ENCODE data around the gene TXNRD3. TPM values are rescaled to one million over a fixed set of nuclear protein-coding genes. Genes with fewer than 3 reads are reported as not detected.

The TXNRD3 gene
- total RNA-seq (2014; rRNA removed; shearing (Covaris generic)), result 13.2 and 21.5 TPM in 2 replicates

DNA sequence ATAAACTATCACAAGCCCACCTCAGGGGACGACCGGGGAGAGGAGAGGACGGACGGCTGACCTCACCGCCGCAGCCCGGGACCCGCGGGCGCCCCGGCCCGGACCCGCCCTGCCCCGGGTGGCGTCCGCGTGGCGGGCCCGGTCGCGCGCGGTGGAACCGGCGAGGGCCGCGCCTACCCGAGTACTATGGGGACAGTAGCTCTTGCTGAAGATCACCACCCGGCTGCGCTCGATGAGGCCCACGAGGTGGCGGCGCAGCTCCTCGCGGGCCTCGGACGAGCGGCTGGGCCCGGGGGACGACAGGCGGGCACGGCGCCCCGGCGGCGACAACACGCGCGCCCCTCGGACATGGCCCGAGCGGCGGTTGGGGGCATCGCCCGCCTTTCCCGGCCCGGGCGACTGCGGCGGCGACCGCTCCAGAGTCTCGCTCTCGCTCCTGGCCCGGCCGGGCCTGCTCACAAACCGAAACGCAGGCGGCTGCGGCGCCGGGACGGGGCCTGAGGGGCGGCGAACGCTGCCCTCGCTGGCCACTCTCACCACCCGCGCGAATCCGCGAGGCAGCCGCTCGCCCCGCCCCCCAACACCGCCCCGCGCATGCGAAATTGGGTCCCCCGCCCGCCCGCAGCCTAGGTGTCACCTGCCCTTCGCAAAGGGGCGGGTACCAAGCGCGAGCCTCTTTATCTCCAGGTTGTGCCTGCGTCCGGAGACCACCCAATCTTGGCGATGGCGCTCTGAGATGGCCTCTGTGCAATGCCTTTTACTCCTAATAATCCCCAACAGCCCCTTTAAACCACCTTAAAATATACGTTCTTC lies at the start of gene TXNRD3:
TSS of gene TXNRD3 (minus strand) at position 554 of the 813 bp plus-strand sequence.
- peak; percentile 82 for DNase-seq (ENCODE audit: low spot score)

GRCh38 chr3:126703512-126704493 lies 48.9 kb upstream of the TXNRD3 start, which contains the start of gene CHCHD6:
TSS of gene CHCHD6 (plus strand) at chr3:126704240. CDS start at chr3:126704313, 73 bp downstream.
- DNase-seq (ENCODE audit: low spot score), result peak; percentile 93
- in situ Hi-C loops (cut with HindIII; ENCODE audit: low sequenced_read_pairs), result no loop called here

More for the DNA sequence above, at the start of gene TXNRD3:
- in situ Hi-C loops (cut with HindIII; ENCODE audit: low sequenced_read_pairs), result no loop called here

- in situ Hi-C loops (cut with HindIII; ENCODE audit: low sequenced_read_pairs), result no loop called here
- no peak for DNase-seq (ENCODE audit: low spot score)
Observed at GRCh38 chr3:126699011-126699410, 44.1 kb upstream of the TXNRD3 start.

GRCh38 chr3:126696701-126697267 lies 41.9 kb upstream of the TXNRD3 start:
- no peak for DNase-seq (ENCODE audit: low spot score)
- in situ Hi-C loops (cut with HindIII; ENCODE audit: low sequenced_read_pairs), result no loop called here

DNA sequence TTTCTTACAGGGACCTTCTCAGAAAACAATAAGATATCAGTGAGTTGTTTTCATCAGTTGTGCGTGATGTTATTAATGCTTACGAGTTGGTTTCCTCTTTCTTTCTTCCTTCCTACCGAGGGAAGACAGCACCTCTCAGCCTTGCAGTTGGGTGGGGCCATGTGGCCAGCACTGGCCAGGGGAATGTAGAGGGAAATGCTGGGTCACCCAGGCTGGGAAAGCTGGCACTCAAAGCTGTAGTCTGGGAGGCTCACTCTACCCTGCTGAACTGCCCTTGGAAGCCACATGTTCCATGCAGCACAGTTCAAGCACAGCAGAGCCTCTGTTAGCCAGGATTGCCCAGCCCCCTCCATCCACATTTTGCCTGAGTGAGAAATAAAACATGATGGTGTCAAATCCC lies 39.0 kb upstream of the TXNRD3 start:
- no peak for DNase-seq (ENCODE audit: low spot score)
- in situ Hi-C loops (cut with HindIII; ENCODE audit: low sequenced_read_pairs), result no loop called here

GRCh38 chr3:126692858-126693257 lies 37.9 kb upstream of the TXNRD3 start:
- DNase-seq (ENCODE audit: low spot score), result no peak
- in situ Hi-C loops (cut with HindIII; ENCODE audit: low sequenced_read_pairs), result no loop called here

DNA sequence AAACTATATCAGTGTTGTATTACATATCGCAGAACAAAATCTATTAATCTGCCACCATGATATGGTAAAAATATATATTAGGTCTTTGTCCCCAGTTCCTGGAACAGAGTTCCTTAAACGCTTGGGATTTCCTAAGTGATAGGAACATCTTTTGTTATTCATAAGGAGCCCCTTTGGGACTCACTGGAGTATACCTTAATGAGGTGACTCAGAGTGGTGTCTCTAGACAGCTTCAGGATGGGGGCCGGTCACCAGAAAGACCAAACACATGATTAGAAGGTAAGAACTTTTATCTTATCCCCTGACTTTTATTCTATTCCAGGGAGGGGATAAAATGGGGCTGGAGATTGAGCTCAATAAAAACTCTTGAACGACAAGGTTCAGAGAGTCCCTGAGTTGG lies 36.8 kb upstream of the TXNRD3 start:
- in situ Hi-C loops (cut with HindIII; ENCODE audit: low sequenced_read_pairs), result no loop called here

DNA sequence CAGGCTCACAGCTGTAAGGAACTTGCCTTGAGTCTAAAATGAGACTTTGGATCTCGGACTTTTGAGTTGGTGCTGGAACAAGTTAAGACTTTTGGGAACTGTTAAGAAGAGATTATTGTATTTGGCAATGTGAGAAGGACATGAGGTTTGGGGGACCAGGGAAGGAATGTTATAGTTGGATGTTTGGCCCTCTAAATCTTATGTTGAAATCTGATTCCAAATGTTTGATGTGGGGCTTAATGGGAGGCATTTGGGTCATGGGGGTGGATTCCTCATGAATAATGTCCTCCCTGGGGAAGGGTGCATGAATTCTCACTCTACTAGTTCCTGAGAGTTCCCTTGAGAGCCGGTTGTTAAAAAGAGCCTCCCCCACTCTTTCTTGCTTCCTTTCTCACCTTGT lies 30.6 kb upstream of the TXNRD3 start:
- in situ Hi-C loops (cut with HindIII; ENCODE audit: low sequenced_read_pairs), result no loop called here
- DNase-seq (ENCODE audit: low spot score), result no peak

More for the DNA sequence above, 36.8 kb upstream of the TXNRD3 start:
- no peak for DNase-seq (ENCODE audit: low spot score)

DNA sequence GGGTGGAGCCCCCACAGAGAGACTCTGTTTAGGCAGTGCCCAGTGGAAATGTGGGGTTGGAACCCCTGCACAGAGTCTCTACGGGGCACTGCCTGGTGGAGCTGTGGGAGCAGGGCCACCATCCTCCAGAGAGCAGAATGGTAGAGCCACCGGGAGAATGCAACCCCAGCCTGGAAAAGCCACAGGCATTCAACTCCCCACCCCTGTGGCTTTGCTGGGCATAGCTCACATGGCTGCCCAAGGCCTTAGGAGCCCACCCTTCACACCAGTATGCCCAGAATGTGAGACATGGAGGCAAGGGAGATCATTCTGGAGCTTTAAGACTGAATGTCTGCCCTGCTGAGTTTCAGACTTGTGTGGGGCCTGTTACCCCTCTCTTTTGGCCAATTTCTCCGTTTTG lies 30.1 kb upstream of the TXNRD3 start:
- in situ Hi-C loops (cut with HindIII; ENCODE audit: low sequenced_read_pairs), result no loop called here
- DNase-seq (ENCODE audit: low spot score), result no peak

GRCh38 chr3:126684218-126684751 lies 29.4 kb upstream of the TXNRD3 start:
- no peak for DNase-seq (ENCODE audit: low spot score)
- in situ Hi-C loops (cut with HindIII; ENCODE audit: low sequenced_read_pairs), result no loop called here

DNA sequence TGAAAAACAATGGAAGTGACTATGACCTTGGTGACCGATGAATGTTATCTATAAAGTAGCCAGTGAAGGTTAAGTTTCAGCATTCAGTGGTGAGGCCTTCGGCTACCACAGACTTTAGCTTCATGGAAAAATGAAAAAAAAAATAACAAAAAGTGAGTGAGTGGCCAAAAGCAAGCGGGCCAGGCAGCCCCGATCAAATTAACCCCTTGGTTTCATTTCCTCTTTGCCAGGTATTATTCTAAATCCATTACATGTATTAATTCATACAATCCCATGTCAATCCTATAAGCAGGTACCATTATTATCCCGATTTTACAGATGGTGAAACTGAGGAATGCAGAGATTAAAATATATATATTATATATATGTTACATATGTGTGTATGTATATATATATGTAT lies 28.1 kb upstream of the TXNRD3 start:
- no peak for DNase-seq (ENCODE audit: low spot score)
- in situ Hi-C loops (cut with HindIII; ENCODE audit: low sequenced_read_pairs), result no loop called here

DNA sequence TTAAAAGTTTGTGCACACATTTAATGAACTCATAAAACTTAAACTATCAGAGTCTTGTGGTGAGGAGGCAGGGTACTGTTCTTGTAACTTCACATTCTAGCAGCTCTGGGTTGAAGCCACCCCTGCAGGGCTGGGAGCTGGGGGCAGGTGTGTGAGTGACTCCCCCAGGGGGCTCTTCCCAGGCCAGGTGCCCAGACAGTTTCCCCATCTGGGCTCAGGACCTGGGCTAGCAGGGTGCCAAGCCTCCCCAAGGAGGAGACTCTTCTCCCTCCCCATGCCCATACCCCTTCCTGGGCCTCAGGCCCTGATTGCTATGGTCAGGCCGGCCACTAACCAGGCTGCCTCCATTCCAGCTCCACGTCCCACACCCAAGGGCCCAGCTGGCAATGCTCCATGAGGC lies 27.1 kb upstream of the TXNRD3 start:
- DNase-seq (ENCODE audit: low spot score), result no peak
- in situ Hi-C loops (cut with HindIII; ENCODE audit: low sequenced_read_pairs), result no loop called here

DNA sequence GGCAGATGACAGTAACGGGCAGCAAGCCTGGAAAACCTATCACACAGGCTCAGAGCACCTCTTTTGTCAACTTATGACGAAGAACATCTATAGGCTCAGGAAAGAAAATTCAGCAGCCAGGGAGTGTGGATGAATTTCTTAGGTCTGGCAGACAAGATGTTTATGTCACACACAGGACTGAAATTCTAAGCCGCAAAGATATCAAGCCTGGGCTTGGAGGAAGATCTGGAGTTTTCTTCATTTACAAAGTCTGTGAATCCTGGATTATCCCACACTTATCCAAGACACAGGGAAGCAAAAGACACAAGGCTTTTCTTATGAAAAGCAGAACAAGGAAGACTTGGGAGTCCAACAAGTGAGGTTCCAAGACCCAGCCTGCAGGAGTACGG lies 25.7 kb upstream of the TXNRD3 start:
- in situ Hi-C loops (cut with HindIII; ENCODE audit: low sequenced_read_pairs), result no loop called here
- no peak for DNase-seq (ENCODE audit: low spot score)

DNA sequence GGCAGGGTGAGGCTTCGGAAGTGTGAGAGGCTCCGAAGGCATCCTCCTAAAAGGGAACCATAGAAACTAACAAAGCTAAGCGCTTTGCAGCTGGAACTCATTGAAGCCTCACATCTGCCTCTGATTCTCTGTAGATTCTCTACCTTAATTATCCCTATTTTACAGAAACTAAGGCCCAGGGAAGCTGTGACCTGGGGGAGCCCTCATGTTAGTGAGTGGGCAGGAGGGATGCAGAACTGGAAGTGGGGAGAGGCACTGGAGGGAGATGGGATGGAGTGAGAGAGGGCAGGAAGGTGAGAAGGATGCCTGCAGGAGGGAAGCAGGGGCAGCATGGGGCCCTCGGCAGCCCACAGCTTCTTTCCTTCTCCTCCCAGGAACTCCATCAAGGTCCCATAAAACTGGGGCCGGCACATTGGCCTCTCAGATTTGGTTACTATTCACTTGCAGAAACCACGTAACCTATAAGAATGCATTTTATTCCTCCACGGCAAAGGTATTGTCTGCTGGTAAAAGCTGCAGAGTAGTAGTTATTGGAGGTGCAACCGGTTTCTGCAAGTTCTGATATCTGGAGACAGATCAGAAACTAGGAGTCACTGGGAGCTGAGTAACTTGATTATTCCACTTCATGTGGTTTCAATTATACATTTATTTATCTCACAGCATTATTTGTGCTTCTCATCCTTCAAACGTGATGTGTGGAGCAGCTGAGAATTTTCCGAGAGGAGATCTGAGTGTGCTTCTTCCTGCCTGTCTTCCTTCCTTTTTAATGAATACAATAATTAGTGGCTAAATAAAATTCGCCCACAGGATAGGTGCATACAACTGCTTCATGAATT lies 25.1 kb upstream of the TXNRD3 start:
- no peak for DNase-seq (ENCODE audit: low spot score)
- in situ Hi-C loops (cut with HindIII; ENCODE audit: low sequenced_read_pairs), result no loop called here

GRCh38 chr3:126679318-126679751 lies 24.4 kb upstream of the TXNRD3 start:
- in situ Hi-C loops (cut with HindIII; ENCODE audit: low sequenced_read_pairs), result no loop called here
- peak; percentile 84 for DNase-seq (ENCODE audit: low spot score)

- in situ Hi-C loops (cut with HindIII; ENCODE audit: low sequenced_read_pairs), result no loop called here
- DNase-seq (ENCODE audit: low spot score), result peak; percentile 35
Observed at GRCh38 chr3:126678693-126679317, 23.9 kb upstream of the TXNRD3 start.

- DNase-seq (ENCODE audit: low spot score), result peak; percentile 68
- in situ Hi-C loops (cut with HindIII; ENCODE audit: low sequenced_read_pairs), result no loop called here
Observed at GRCh38 chr3:126677862-126678503, 23.1 kb upstream of the TXNRD3 start.

Data from G401 (cell line).